GM12892 (cell line): ENCODE measurements around the gene GAS1.

Experiments used
- DNase-seq: peaks from one replicate; pipeline ENCODE4 v3.0.0; 2011; ENCODE audit not compliant: insufficient read length
- FAIRE-seq: peaks from 2 replicates; lab custom pipeline; 2011; peaks lifted over from hg19 to GRCh38; lab: Jason Lieb, UNC
- POLR2A ChIP-seq: IDR thresholded peaks from 2 replicates; pipeline ENCODE4 v1.6.1; 2011; ENCODE audit warnings: low read depth, low read length, control low read depth
- POLR2AphosphoS5 ChIP-seq: IDR thresholded peaks from 2 replicates; pipeline ENCODE4 v1.6.1; 2011; ENCODE audit warnings: low read depth, low read length, control low read depth
- TAF1 ChIP-seq: IDR thresholded peaks from 2 replicates; pipeline ENCODE4 v1.6.1; 2011; ENCODE audit warnings: low read depth, mild to moderate bottlenecking, control low read depth, low read length, borderline replicate concordance

GAS1 gene

DNA sequence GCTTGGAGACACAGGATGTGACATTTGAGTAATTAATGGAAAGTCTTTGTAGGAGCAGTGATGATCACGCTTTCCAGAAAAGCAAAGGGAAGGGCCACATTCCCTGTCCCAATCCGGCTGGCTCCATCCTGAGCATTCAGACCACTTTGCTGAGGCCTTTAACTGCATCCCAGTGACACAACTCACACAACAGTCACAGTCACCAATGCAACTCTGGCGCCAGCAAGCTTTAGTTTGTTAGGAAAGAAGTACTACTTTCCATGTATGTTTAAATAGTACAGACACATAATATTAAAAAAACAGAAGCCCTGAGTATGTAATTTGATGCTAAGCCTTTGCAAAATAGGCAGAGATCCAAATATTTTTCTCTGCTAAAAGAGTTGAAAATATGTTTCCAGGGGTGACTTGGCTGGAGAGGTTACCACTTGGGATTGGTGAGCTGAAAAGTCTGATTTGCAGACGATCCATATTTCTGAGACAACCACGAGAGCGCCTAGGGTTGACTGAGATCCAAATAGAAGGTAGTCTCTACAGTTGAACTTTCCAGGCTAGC lies 31.7 kb upstream of the GAS1 start:
- no peak for DNase-seq

DNA sequence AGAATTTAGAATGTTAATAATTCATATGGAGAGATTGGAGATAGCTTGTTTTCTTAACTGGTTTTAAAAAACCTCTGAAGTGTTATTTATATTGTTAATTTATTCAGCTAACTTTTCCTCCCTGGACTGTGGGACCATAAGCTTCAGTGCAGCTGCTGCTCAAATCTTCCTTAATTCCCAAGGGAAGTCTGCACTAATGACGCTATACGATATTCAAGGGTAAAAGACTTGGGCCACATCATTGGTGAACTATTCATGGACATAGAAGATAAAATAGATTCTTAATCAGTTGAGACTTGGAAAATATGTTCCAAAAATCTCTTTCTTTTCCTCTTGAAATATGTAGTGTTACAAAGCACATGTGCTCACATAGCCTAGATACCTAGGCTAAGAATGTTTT lies 31.1 kb upstream of the GAS1 start:
- FAIRE-seq = no peak
- TF ChIP-seq TAF1 (no peak), POLR2A (no peak), POLR2AphosphoS5 (no peak)
- DNase-seq = no peak

More for the DNA sequence above, 31.7 kb upstream of the GAS1 start:
- TF ChIP-seq POLR2A = no peak
- no peak for TF ChIP-seq POLR2AphosphoS5
- no peak for TF ChIP-seq TAF1
- FAIRE-seq = no peak

DNA sequence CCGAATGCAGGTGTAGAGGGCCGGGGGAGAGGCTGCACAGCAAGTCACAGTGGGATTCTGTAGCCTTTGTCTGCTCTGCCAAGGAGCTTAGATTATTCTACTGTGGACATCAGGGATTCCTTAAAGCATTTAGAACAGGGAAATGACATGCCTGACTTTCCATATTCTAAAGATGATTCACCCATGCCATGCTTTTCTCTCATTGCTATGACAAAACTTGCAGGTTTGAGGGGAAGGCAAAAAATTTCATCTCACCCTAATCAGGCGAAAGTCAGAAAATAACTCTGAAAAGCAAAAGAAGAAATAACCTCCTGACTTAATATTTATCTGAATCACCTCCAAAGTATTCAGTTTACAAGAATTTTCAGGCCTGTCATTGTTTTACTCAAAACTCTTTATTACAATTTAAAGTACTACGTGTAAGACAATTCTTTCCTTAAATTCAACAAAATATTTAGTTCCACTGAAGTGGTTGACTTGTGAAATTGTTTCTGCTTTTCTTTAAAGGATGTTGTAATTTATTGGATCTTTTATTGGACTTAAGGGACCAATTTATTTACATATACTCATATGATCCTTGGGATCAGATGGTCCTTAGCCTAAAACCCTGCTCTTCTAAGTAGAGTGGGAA lies 30.0 kb upstream of the GAS1 start:
- TF ChIP-seq TAF1 (no peak), POLR2AphosphoS5 (no peak), POLR2A (no peak)
- DNase-seq = no peak
- no peak for FAIRE-seq

DNA sequence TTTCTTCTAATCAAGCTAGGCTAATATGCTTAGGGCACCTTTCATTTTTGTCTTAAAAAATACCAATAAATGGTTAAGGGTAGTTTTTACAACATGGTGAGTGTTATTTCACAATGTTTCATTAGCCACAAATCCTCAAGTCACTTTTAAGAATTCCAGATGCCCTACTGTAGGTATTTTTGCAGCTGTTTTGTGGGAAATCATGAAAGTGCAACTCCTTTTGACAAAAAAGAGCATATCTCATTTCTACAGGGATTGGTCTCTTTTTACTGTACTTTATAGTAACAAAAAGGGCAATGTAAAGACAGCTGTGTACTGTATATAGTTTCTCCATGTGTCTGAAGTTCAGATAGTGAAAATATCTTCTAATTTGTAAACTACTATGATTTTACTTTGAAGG lies 28.3 kb upstream of the GAS1 start:
- FAIRE-seq (no peak), DNase-seq (no peak)

DNA sequence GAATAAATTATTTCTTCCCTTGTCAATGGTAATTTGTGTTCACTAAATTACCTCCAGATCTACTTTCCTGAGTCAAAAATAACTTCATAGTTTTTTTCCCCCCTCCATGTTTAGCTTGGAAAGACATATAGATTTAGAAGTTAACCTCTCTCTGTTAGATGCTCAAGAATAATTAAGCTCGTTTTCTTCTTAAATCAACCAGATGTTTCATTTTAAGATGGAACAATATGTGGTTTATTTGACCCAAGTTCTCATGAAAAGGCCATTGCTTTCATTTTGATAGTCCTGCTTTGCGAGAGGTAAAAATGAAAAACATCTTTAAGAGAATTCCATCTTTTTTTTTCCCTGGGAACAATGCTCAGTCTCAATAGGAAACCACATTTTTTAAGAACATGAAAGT lies 27.7 kb upstream of the GAS1 start:
- no peak for DNase-seq
- TF ChIP-seq POLR2AphosphoS5 (no peak), POLR2A (no peak)
- no peak for FAIRE-seq

More for the DNA sequence above, 28.3 kb upstream of the GAS1 start:
- no peak for TF ChIP-seq POLR2AphosphoS5
- no peak for TF ChIP-seq TAF1
- no peak for TF ChIP-seq POLR2A

DNA sequence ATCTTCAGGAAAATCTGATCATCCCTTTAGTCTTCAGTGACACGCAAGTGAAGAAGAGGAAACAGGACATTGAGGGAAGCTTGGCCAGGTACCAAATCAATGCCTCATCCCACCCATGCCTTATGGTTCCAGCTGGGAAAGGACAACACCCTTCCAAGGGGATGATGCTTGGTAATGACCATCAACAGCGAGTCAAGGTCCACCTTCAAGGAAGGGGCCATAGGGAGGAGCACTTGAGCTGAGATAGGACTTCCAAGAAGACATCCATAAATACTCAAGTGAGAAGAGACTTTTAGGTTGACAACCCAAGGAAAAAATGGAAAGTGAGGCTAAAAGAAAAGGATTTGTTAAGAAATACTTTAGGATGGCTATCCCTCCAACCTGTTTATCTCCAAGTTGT lies 27.1 kb upstream of the GAS1 start:
- no peak for FAIRE-seq
- no peak for TF ChIP-seq POLR2A
- TF ChIP-seq TAF1 = no peak
- no peak for TF ChIP-seq POLR2AphosphoS5
- DNase-seq = no peak

DNA sequence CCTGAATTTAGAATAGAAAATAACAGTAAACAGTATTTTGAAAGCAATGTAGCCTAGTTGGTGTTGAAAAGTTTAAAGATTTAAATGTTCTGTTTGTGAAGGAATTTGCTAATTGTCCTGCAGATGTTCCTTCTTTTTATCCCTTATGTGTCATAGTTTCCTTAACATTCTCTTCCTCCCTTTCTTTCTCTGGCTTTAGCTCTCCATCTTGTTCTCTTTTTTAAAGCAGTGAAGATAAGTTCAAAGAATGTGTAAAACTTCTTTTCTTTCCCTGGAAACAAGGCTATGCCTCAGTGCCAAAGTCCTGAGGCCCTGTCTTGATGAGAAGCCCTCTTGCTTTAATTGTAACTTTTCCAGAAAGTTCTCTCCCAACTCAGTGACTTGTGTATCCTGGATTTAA lies 24.4 kb upstream of the GAS1 start:
- FAIRE-seq (no peak), DNase-seq (no peak)
- TF ChIP-seq POLR2AphosphoS5 (no peak), POLR2A (no peak), TAF1 (no peak)

DNA sequence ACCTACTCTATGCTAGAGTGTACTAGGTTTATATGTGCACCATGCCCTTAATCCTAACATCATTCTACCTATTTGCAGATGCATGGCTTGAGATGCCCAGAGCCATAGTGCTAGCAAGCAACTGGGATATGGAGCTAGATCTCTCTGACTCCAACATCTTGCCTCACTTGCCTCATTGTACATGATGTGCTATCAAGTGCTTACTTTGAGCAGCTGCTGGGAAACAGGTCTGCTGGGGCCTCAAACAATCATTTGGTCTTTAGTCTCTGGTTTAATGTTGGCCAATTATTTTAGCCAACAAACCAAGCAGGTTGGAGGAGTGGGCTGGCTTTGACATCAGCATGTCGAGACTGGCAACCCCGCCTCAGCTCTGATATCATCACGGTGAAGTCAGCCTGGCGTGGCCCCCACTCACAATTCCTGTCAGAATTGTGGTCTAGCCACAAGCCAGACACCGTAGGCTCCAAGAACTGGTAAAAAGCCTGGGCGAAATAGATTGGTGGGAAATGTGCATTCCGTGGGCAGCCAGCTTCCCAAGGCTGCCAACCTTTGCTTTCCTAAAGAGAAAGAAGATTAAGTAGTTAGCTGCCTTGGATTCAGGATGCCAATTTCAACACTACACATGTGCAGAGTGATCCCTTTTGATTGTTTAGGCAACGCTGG lies 21.1 kb upstream of the GAS1 start:
- DNase-seq = no peak
- no peak for FAIRE-seq
- no peak for TF ChIP-seq POLR2A
- no peak for TF ChIP-seq POLR2AphosphoS5
- TF ChIP-seq TAF1 = no peak

DNA sequence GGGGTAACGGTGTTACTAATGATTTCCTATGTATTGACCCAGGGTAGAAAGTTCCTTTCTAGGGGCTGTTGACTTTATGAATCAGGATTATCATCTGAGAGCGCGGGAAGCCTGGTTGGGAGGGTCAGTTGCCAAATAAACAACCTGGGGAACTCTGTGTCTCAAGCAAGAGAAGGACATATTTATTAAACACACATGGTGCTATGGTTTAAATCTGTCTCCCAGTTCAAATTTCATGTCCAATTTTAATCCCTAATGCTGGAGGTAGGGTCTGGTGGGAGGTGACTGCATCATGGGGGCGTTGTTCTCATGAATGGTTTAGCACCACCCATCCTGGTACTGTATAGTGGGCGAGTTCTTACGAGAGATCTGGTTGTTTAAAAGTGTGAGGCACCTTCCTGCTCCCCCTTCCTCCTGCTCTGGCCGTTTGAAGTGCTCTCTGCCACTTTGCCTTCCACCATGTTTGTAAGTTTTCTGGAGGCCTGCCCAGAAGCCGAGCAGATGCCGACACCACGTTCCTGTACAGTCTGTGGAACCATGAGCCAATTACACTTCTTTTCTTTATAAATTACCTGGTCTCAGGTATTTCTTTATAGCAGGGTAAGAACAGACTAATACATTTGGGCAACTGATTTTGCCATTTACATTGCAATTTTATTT lies 19.7 kb upstream of the GAS1 start:
- no peak for DNase-seq
- no peak for TF ChIP-seq POLR2AphosphoS5
- no peak for TF ChIP-seq POLR2A
- TF ChIP-seq TAF1 = no peak
- no peak for FAIRE-seq

DNA sequence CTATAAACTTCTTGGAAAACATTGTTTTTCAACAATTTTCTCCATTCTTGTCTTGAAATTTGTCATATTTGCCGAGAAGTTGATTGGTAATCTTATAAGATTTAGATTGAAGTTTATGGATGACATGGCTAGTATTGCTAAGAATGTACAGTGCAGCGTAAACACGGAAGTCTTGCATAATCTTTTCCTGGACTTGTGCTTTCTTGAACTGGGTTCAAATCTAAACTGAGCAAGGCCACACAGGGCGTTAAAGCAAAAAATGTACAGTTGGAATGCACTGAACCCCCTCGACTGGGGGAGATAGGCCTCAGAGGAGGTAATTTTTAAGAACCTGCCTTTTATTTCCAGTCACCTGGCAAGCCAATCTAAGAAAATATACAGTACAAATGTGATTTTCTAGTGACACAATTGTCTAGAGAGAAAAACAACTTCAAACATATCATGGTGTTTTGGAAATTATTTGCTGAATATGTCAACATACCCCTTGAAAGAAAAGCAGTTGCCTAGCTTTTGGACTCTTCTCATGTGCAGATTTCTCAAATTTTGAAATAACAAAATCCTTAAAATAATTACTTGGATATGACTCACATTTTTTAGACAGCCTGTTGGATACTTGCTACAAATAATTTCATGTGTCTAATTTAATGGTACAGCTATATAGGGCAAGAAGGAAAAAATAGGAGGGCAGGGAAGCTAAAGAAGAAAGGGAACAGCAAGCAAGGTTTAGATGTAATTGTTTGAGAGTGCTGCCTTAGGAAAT lies 18.5 kb upstream of the GAS1 start:
- FAIRE-seq = no peak
- DNase-seq = no peak
- TF ChIP-seq POLR2A = no peak
- no peak for TF ChIP-seq TAF1
- no peak for TF ChIP-seq POLR2AphosphoS5

DNA sequence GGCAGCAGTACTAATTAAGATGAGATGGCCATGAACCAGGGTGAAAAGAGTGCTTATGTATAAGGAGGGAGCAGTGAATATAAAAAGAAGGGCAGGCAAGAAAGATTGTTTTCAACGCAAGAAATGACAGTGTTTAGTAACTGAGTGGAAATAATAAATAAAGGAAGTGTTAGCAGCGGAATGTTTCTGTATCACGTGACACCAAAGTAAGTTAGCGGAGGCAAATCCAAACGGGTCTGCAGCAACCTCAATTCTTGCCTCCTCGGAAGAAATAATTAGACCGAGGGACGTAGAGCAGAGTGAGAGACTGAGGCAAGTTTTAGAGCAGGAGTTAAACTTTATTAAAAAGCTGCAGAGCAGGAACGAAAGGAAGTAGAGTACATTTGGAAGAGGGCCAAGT lies 15.4 kb upstream of the GAS1 start:
- no peak for TF ChIP-seq POLR2A
- TF ChIP-seq POLR2AphosphoS5 = no peak
- no peak for TF ChIP-seq TAF1
- FAIRE-seq = no peak
- DNase-seq = no peak
